ENCODE data around the gene SUDS3.
"Not testable (repeated sequence)": the region's sequence is repeated elsewhere in the genome, so short reads cannot be mapped to it uniquely, and the experiment has no call there.

SUDS3 gene

GRCh38 chr12:118398940-118399339 lies 22.6 kb downstream of the SUDS3 start:
- no peaks in the 10 kb centered on the region for H3K4me1 ChIP-seq (ENCODE audit: insufficient read depth, poor library complexity, severe bottlenecking)
- no peaks in the 10 kb centered on the region for H3K9me3 ChIP-seq (ENCODE audit: severe bottlenecking)
- no peak overlapping the region for H3K27ac ChIP-seq (ENCODE audit: poor library complexity, severe bottlenecking)
- H3K4me3 ChIP-seq (ENCODE audit: severe bottlenecking): no peak overlapping the region
- no peak for ATAC-seq (ENCODE audit: low read depth)
- H3K27me3 ChIP-seq (ENCODE audit: insufficient read depth, poor library complexity, severe bottlenecking): no peaks in the 10 kb centered on the region
- TF ChIP-seq, protein P1, sequence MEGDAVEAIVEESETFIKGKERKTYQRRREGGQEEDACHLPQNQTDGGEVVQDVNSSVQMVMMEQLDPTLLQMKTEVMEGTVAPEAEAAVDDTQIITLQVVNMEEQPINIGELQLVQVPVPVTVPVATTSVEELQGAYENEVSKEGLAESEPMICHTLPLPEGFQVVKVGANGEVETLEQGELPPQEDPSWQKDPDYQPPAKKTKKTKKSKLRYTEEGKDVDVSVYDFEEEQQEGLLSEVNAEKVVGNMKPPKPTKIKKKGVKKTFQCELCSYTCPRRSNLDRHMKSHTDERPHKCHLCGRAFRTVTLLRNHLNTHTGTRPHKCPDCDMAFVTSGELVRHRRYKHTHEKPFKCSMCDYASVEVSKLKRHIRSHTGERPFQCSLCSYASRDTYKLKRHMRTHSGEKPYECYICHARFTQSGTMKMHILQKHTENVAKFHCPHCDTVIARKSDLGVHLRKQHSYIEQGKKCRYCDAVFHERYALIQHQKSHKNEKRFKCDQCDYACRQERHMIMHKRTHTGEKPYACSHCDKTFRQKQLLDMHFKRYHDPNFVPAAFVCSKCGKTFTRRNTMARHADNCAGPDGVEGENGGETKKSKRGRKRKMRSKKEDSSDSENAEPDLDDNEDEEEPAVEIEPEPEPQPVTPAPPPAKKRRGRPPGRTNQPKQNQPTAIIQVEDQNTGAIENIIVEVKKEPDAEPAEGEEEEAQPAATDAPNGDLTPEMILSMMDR (IDR thresholded peaks at IDR 0.05; ENCODE audit: poor library complexity, severe bottlenecking): no peak
- no peak for DNase-seq (ENCODE audit: low spot score)
- peaks cover 68% of the 10 kb centered on the region for H3K36me3 ChIP-seq (ENCODE audit: low read depth)

GRCh38 chr12:118402251-118402650 lies 25.9 kb downstream of the SUDS3 start:
- no peaks in the 10 kb centered on the region for H3K9me3 ChIP-seq (ENCODE audit: severe bottlenecking)
- no peak for ATAC-seq (ENCODE audit: low read depth)
- H3K4me1 ChIP-seq (ENCODE audit: insufficient read depth, poor library complexity, severe bottlenecking): no peaks in the 10 kb centered on the region
- no peak overlapping the region for H3K4me3 ChIP-seq (ENCODE audit: severe bottlenecking)
- H3K27ac ChIP-seq (ENCODE audit: poor library complexity, severe bottlenecking): no peak overlapping the region
- TF ChIP-seq, protein P1 (IDR thresholded peaks at IDR 0.05; ENCODE audit: poor library complexity, severe bottlenecking): no peak
- H3K36me3 ChIP-seq (ENCODE audit: low read depth): peaks cover 72% of the 10 kb centered on the region
- no peaks in the 10 kb centered on the region for H3K27me3 ChIP-seq (ENCODE audit: insufficient read depth, poor library complexity, severe bottlenecking)
- no peak for DNase-seq (ENCODE audit: low spot score)

DNA sequence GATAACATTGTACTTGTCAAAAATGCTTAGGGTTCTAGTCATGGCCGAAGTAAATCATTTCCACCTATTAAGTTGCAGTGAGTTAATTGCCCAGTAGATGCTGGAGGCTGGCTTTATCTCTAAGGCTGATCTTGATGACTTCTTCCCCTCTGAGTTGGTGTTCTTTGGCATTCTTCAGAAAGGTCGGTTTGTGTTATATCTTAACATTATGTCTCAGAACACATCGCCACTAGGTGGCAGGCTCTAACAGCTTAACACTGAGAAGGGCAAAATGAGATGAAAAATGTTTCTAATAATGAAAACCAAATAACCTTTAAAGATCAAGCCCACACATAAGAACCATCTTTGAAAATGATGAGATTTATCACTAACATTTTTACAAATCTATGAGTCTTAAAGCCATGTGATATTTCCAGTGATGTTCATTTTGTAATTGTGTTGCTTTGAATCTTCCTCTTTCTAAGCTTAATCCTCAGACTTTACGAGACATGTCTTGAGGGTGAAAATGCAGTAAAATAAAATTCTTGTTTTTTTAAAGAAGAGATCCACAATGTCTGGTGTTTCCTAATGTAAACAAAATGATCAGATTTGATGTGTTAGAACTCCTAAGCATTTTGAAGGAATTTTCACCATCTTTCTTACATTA lies 28.6 kb downstream of the SUDS3 start:
- peak; percentile 70 for ATAC-seq (ENCODE audit: low read depth)
- H3K36me3 ChIP-seq (ENCODE audit: low read depth): peaks cover 78% of the 10 kb centered on the region
- H3K27ac ChIP-seq (ENCODE audit: poor library complexity, severe bottlenecking): no peak overlapping the region

DNA sequence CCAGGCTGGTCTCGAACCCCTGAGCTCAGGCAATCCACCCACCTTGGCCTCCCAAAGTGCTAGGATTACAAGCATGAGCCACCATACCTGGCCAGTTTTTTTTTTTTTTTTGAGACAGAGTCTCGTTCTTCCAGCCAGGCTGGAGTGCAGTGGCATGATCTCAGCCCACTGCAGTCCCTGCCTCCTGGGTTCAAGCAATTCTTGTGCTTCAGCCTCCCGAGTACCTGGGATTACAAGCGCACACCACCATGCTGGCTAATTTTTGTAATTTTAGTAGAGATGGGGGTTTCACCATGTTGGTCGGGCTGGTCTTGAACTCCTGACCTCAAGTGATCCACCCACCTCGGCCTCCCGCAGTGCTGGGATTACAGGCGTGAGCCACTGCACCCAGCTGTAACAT lies 31.9 kb downstream of the SUDS3 start:
- not testable (repeated sequence) for ATAC-seq (ENCODE audit: low read depth); DNase-seq (ENCODE audit: low spot score); H3K9me3 ChIP-seq (ENCODE audit: severe bottlenecking); H3K4me1 ChIP-seq (ENCODE audit: insufficient read depth, poor library complexity, severe bottlenecking); H3K27ac ChIP-seq (ENCODE audit: poor library complexity, severe bottlenecking); H3K27me3 ChIP-seq (ENCODE audit: insufficient read depth, poor library complexity, severe bottlenecking); H3K4me3 ChIP-seq (ENCODE audit: severe bottlenecking)
- peaks cover 83% of the 10 kb centered on the region for H3K36me3 ChIP-seq (ENCODE audit: low read depth)

More for the DNA sequence above, 28.6 kb downstream of the SUDS3 start:
- no peaks in the 10 kb centered on the region for H3K27me3 ChIP-seq (ENCODE audit: insufficient read depth, poor library complexity, severe bottlenecking)
- DNase-seq (ENCODE audit: low spot score): no peak
- TF ChIP-seq, protein P1 (IDR thresholded peaks at IDR 0.05; ENCODE audit: poor library complexity, severe bottlenecking): peak; percentile 86
- H3K4me1 ChIP-seq (ENCODE audit: insufficient read depth, poor library complexity, severe bottlenecking): no peaks in the 10 kb centered on the region
- H3K4me3 ChIP-seq (ENCODE audit: severe bottlenecking): no peak overlapping the region
- H3K9me3 ChIP-seq (ENCODE audit: severe bottlenecking): no peaks in the 10 kb centered on the region

DNA sequence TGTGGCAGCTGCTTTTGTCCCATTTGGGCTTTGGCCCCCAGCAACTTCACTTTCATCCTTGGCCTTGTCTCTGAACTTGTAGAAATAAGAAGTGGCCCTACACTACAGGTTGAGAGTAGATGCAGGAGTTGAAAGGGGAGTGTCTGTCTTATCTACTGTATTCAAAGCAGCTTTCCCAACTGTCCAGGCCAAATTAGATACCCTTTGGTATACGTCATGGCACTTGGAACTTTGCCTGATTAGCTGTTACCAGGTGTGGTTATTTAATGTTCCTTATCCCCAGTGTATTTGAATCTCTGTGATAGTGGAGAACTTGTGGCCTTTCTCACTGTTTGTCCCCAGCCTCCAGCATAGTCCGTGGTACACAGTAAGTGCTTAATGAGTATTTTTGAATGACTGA lies 33.5 kb downstream of the SUDS3 start:
- H3K27ac ChIP-seq (ENCODE audit: poor library complexity, severe bottlenecking): no peak overlapping the region
- H3K27me3 ChIP-seq (ENCODE audit: insufficient read depth, poor library complexity, severe bottlenecking): no peaks in the 10 kb centered on the region
- no peak for DNase-seq (ENCODE audit: low spot score)
- H3K9me3 ChIP-seq (ENCODE audit: severe bottlenecking): no peaks in the 10 kb centered on the region
- TF ChIP-seq, protein P1 (IDR thresholded peaks at IDR 0.05; ENCODE audit: poor library complexity, severe bottlenecking): no peak
- no peak for ATAC-seq (ENCODE audit: low read depth)
- no peaks in the 10 kb centered on the region for H3K4me1 ChIP-seq (ENCODE audit: insufficient read depth, poor library complexity, severe bottlenecking)
- no peak overlapping the region for H3K4me3 ChIP-seq (ENCODE audit: severe bottlenecking)
- H3K36me3 ChIP-seq (ENCODE audit: low read depth): peaks cover 82% of the 10 kb centered on the region
